ENCODE data around the gene SCTR. TPM values are rescaled to one million over a fixed set of nuclear protein-coding genes. Genes with fewer than 3 reads are reported as not detected.

The SCTR gene
- total and polyA plus RNA-seq, 2 of the 8 experiments (the other 6 are each of a cell fraction or from before 2014, with no cell fraction given): 0.15 TPM; not detected in 1

DNA sequence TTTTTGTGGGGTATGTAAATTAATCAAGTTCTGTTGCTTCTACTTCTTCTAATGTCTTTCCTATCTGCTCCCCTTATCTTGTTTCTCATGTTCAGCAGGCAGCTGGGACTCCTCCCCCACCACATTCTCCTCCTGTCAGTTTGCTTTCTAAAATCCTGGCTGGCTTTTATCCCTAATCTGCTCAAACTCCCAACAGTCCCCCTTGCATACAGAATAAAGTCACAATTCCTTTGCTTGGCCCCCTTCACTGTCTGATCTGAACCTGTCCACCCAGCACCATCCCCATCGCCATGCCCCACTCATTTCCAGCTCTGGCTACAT, 22.1 kb upstream of the SCTR start (continued):
- TF ChIP-seq BRCA1 (IDR thresholded peaks at IDR 0.05; ENCODE audit: low read depth, low read length) (no peak), KDM1A (IDR thresholded peaks at IDR 0.05; ENCODE audit: borderline replicate concordance, low read length) (no peak), CHD2 (IDR thresholded peaks at IDR 0.05; ENCODE audit: low read length) (no peak), BACH1 (IDR thresholded peaks at IDR 0.05; ENCODE audit: low read length) (no peak), JUN (IDR thresholded peaks at IDR 0.05; ENCODE audit: low read depth, low read length) (no peak), GABPA (IDR thresholded peaks at IDR 0.05; ENCODE audit: borderline replicate concordance, insufficient read depth, low read length) (no peak), SIN3A (conservative IDR thresholded peaks at IDR 0.05 in 1 of 2, IDR thresholded peaks at IDR 0.05 in 1 of 2; ENCODE audit: low read depth in 1 of 2, low read length in 2 of 2) (no peak), FOSL1 (IDR thresholded peaks at IDR 0.05; ENCODE audit: insufficient read depth, low read depth, low read length) (no peak), TEAD4 (IDR thresholded peaks at IDR 0.05; ENCODE audit: low read depth, low read length) (no peak), RXRA (IDR thresholded peaks at IDR 0.05; ENCODE audit: insufficient read depth, low read depth, low read length) (no peak)

Measured in H1 (cell line).